ENCODE results near the gene CROCC2. TPM values are rescaled to one million over a fixed set of nuclear protein-coding genes. Genes with fewer than 3 reads are reported as not detected.

Gene CROCC2
- total and polyA plus RNA-seq, 2 donors (not counting 1 experiment from before 2014, with no cell fraction given) = not detected

GRCh38 chr2:240922245-240922981 is 16.3 kb downstream of the CROCC2 start:
- Mint-ChIP-seq H3K4me3 (no peak overlapping the region), H3K27ac (no peak overlapping the region), H3K27me3 (no peaks in the 10 kb centered on the region), H3K4me1 (no peaks in the 10 kb centered on the region), H3K9me3 (ENCODE audit: insufficient read depth) (no peaks in the 10 kb centered on the region)
- Histone ChIP-seq H3K79me2 (ENCODE audit: control insufficient read depth, insufficient read depth, low read length) (no peaks in the 10 kb centered on the region), H3K9me3 (ENCODE audit: control extremely low read depth in 1 of 3, control insufficient read depth in 2 of 3, insufficient read depth in 1 of 3, low read length in 2 of 3) (peaks cover 0 to 3% (median 0%) of the 10 kb centered on the region in 3 donors), H3K4me2 (replicated peaks; ENCODE audit: low read depth, low read length, poor library complexity, severe bottlenecking) (no peak overlapping the region), H4K20me1 (ENCODE audit: control insufficient read depth, insufficient read depth, low read length, poor library complexity, severe bottlenecking) (no peaks in the 10 kb centered on the region), H3K4me3 (ENCODE audit: control extremely low read depth in 1 of 5, extremely low read depth in 1 of 5, insufficient read depth in 1 of 5, low read depth in 2 of 5, low read length in 4 of 5) (no peak overlapping the region), H2AFZ (ENCODE audit: insufficient read depth, low read depth, low read length, poor library complexity, severe bottlenecking) (no peak overlapping the region), H3K4me1 (ENCODE audit: control insufficient read depth in 2 of 2, insufficient read depth in 2 of 2, low read length in 2 of 2) (no peaks in the 10 kb centered on the region), H3K27ac (ENCODE audit: low read length in 2 of 2) (no peak overlapping the region), H3K36me3 (replicated peaks in 1 of 2; ENCODE audit: control extremely low read depth in 1 of 2, control insufficient read depth in 1 of 2, extremely low read depth in 1 of 2, insufficient read depth in 2 of 2, low read length in 1 of 2) (no peaks in the 10 kb centered on the region), H3K9ac (ENCODE audit: low read length) (no peak overlapping the region), H3K27me3 (replicated peaks in 1 of 4; ENCODE audit: control extremely low read depth in 1 of 4, control insufficient read depth in 3 of 4, insufficient read depth in 4 of 4, low read length in 3 of 4) (no peaks in the 10 kb centered on the region)
- ChIA-PET POLR2A (no interaction called here), CTCF (interaction anchor here (0.9 kb wide), 1 partner anchor 9 kb away, joined by 3 read pairs; no protein-coding TSS in a partner anchor)
- intact Hi-C loops (cut with micrococcal nuclease) = no loop called here
- 93% methylated on average over 18 of the region's 18 CpGs for WGBS (ENCODE audit: insufficient coverage)
- TF ChIP-seq CTCF (IDR thresholded peaks at IDR 0.05) = no peak
- ATAC-seq (ENCODE audit: low read depth) (no peak), DNase-seq (no peak)

GRCh38 chr2:240922982-240923537 is 16.9 kb downstream of the CROCC2 start:
- no peak overlapping the region for H3K4me2 ChIP-seq (replicated peaks; ENCODE audit: low read depth, low read length, poor library complexity, severe bottlenecking)
- no peaks in the 10 kb centered on the region for H3K79me2 ChIP-seq (ENCODE audit: control insufficient read depth, insufficient read depth, low read length)
- no peaks in the 10 kb centered on the region for H3K27me3 ChIP-seq (replicated peaks in 1 of 4; ENCODE audit: control extremely low read depth in 1 of 4, control insufficient read depth in 3 of 4, insufficient read depth in 4 of 4, low read length in 3 of 4)
- CTCF ChIA-PET = interaction anchor here (0.9 kb wide), 1 partner anchor 10 kb away, joined by 3 read pairs; no protein-coding TSS in a partner anchor
- no peak overlapping the region for H2AFZ ChIP-seq (ENCODE audit: insufficient read depth, low read depth, low read length, poor library complexity, severe bottlenecking)
- no peaks in the 10 kb centered on the region for H3K4me1 ChIP-seq (ENCODE audit: control insufficient read depth in 2 of 2, insufficient read depth in 2 of 2, low read length in 2 of 2)
- POLR2A ChIA-PET = no interaction called here
- ATAC-seq (ENCODE audit: low read depth) = no peak
- Mint-ChIP-seq H3K4me1 (no peaks in the 10 kb centered on the region), H3K4me3 (no peak overlapping the region), H3K9me3 (ENCODE audit: insufficient read depth) (no peaks in the 10 kb centered on the region), H3K27ac (no peak overlapping the region), H3K27me3 (peaks cover 1% of the 10 kb centered on the region)
- no peak overlapping the region for H3K9ac ChIP-seq (ENCODE audit: low read length)
- intact Hi-C loops (cut with micrococcal nuclease) = no loop called here
- no peak overlapping the region for H3K27ac ChIP-seq (ENCODE audit: low read length in 2 of 2)
- H3K36me3 ChIP-seq (replicated peaks in 1 of 2; ENCODE audit: control extremely low read depth in 1 of 2, control insufficient read depth in 1 of 2, extremely low read depth in 1 of 2, insufficient read depth in 2 of 2, low read length in 1 of 2) = no peaks in the 10 kb centered on the region
- WGBS (ENCODE audit: insufficient coverage) = 83% methylated on average over 12 of the region's 15 CpGs
- no peak overlapping the region for H3K4me3 ChIP-seq (ENCODE audit: control extremely low read depth in 1 of 5, extremely low read depth in 1 of 5, insufficient read depth in 1 of 5, low read depth in 2 of 5, low read length in 4 of 5)
- H4K20me1 ChIP-seq (ENCODE audit: control insufficient read depth, insufficient read depth, low read length, poor library complexity, severe bottlenecking) = no peaks in the 10 kb centered on the region
- H3K9me3 ChIP-seq (ENCODE audit: control extremely low read depth in 1 of 3, control insufficient read depth in 2 of 3, insufficient read depth in 1 of 3, low read length in 2 of 3) = peaks cover 0 to 3% (median 0%) of the 10 kb centered on the region in 3 donors
- TF ChIP-seq CTCF (IDR thresholded peaks at IDR 0.05) = no peak
- no peak for TF ChIP-seq EZH2 (IDR thresholded peaks at IDR 0.05; ENCODE audit: borderline replicate concordance, insufficient read depth, low read depth, low read length, poor library complexity, severe bottlenecking)
- DNase-seq = no peak

Measured in B cell (primary cell).